HG03039 (cell line): Measurements from ENCODE around the gene CUBN.
"Not testable (repeated sequence)": the region's sequence is repeated elsewhere in the genome, so short reads cannot be mapped to it uniquely, and the experiment has no call there.

ENCODE experiments used
- ATAC-seq: cut with Tn5 transposase; IDR thresholded peaks from one replicate; pipeline ENCODE4 v1.9.1; 2021; ENCODE audit warnings: mild to moderate bottlenecking, moderate library complexity; ENCODE audit not compliant: unreplicated experiment

CUBN gene

DNA sequence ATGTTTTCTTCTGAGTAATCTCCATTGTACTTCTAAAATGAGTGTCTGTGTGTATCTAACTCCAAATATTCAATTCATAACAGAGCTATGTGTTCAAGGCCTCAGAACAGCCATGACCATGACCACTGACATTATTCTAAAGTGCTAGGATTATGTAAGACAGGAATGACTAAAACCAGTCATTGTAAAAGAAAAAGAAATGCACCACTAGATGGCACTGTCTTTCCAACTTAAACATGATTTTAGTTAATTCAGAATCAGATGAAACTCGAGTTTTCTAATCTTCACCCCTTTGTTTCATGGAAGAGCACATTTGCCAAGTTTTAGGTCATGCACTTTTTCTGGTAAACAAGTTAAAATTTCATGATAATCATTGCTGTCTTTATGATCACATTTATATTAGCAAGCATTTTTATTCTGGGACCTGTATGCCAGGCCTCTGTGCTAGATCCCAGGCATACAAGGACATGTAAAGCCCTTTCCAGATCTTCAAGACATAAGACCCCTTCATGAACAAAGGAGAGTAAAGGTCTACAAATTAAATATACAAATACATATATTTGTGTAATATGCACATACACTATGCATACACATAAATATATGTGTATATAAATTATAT is 286.2 kb downstream of the CUBN start:
- ATAC-seq, result no peak

DNA sequence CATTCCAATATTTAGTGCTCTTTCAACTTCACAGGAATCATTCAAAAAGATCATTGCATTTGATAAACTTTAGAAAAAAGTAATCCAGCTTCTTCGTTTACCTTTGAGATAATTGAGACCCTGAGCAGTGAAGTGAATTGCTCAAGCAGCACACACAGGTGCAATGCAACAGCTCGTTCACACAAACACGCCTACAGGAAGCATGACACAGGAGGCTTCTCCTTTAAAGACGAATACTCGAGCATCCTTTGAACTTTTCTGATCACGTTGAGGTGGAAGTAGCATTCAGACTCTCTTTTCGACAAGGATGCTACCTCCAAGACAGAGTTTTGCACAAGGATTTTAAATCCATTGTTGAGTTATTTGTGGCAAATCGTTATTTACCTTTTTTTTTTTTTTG is 294.4 kb downstream of the CUBN start:
- ATAC-seq, result no peak

DNA sequence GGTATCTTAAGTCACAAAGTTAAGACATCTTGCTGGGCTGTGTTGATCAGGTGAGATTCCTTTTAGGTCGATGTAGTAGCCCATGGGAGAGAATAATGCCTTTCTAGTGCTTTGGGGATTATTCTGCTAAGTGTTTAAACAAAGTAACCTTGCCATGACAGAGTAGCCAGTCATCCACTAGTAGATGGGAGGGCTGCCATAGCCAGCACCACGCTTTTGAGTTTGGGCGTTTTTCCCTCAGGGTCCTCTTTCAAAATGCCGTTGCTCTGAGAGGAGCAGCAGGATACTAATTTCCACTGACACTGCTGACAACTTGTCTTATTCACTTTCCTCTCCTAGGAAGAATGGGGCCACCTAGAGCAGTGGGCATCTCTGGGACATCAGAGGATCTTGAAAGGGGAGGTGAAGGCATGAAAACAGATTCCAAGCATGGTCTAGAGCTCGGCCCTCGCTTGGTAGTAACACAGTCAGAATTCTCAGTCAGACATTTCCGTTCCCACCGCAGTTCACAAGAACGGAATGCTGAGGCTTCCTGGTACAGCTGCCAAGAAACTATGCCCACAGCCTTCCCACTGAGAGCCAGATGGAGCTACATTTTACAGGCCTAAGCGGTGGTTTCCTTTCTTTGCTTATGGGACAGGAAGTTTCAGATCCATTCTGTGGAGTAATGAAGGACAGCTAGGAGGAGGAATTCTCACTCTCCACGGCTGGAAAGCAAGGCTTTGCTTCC is 297.1 kb downstream of the CUBN start:
- no peak for ATAC-seq

GRCh38 chr10:16828701-16829175 is 300.9 kb downstream of the CUBN start:
- no peak for ATAC-seq

GRCh38 chr10:16828114-16828568 is 301.5 kb downstream of the CUBN start:
- peak; percentile 81 for ATAC-seq

- not testable (repeated sequence) for ATAC-seq
Measured at GRCh38 chr10:16827474-16827873, 302.1 kb downstream of the CUBN start.

GRCh38 chr10:16822726-16823360 is 306.8 kb downstream of the CUBN start:
- no peak for ATAC-seq

GRCh38 chr10:16822027-16822426 is 307.6 kb downstream of the CUBN start:
- ATAC-seq, result no peak

DNA sequence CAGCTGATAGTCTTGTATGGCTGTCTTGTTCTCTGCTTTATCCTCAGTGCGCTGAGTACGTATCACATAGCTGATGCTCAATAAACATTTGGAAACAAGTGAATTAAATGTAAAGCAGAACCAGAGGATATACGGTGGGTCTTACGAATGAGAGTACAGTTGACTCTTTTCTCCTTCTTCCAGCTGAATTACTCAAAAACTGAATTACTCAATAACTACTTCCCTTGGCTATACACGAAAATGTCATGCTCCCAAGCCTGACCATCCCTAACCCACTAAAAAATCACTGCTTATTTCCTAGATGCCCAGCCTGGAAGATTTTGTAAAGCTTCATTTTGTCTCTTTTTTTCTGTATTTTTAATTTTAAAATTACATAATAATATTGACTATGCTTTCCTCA is 309.2 kb downstream of the CUBN start:
- no peak for ATAC-seq

- ATAC-seq, result no peak
Measured at GRCh38 chr10:16820018-16820417, 309.6 kb downstream of the CUBN start.

DNA sequence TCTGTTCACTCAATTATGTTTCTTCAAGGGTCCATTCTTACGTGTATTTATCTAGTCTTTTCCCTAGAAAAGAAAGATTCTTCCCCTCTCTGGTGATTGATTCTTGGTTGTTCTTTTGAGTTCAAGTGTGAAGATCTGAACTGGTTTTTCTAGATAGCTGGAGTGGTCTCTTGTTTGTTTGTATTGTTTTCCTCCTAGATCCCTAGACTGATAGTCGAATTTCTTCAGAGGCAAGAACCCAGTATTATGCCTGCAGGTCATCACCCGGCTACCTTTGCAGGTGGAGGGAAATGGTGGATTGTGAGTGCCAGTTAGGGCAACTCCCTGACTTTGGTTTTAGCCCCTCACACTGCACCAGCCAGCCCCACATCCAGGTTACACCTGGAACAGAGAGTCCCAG is 310.2 kb downstream of the CUBN start:
- ATAC-seq, result no peak

GRCh38 chr10:16819026-16819425 is 310.6 kb downstream of the CUBN start:
- ATAC-seq, result no peak

- peak; percentile 99 for ATAC-seq
Measured at GRCh38 chr10:16817125-16818019, 312.2 kb downstream of the CUBN start, which contains the start of gene RSU1. Gene RSU1, minus strand, starts transcription at chr10:16817424. Its CDS starts 343 bp downstream, at chr10:16817081.

GRCh38 chr10:16816830-16817124 is 312.8 kb downstream of the CUBN start:
- ATAC-seq, result no peak

DNA sequence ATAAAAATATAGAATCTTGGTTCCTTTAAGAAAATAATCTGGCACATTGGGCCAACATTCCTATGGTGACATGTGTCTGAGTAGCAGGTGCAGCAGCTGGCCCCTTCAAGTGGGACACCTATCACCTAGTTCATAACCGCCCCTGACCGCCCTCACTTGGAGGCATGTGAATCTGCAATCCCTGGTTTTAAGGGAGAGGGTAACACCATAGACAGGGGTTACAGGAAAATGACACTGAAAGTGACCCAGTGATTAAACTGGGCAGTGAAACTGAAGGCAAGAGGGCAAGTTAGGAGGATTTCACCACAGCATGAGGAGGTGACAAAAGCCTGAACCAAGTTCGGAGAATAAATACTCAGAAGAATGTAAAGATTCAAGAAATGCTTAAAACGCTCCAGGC is 313.4 kb downstream of the CUBN start:
- no peak for ATAC-seq

- no peak for ATAC-seq
Measured at GRCh38 chr10:16814012-16814411, 315.6 kb downstream of the CUBN start.

GRCh38 chr10:16812676-16813075 is 316.9 kb downstream of the CUBN start:
- no peak for ATAC-seq

DNA sequence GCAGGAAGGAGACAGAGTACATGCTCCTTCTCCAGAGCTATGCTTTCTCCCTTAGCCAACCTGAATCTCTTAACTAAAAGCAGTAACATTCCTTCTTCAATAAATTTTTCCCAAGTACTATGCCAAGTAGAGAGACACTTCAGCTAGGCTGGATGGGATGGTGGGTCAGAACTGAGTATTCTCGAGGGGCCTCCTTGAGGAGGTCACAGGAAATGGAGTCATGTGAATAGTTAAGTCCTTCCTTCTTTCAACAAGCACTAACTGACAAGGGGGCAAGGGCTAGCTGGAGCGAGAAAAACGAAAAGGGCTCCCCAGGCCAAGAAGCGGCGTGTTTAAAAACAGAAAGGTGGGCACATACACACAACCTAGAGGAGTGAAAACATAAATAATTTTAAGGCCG is 317.8 kb downstream of the CUBN start:
- ATAC-seq, result no peak

DNA sequence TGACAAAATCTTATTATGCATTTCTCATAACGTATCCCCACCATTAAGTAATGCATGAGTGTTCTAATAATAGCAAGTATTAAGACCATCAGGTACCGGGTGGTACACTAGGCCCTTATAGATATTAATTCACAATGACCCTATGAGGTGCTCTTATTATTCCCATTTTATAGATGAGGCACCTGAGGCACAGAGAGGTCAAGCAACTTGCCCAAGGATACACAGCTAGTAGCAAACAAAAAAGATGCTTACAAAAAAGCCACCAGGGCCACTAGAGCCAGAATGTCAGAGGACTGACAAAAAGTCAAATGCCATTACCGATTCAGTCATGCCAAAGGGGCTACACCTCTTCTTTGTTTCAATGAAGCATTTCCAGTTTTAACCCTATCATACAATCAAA is 318.3 kb downstream of the CUBN start:
- no peak for ATAC-seq

DNA sequence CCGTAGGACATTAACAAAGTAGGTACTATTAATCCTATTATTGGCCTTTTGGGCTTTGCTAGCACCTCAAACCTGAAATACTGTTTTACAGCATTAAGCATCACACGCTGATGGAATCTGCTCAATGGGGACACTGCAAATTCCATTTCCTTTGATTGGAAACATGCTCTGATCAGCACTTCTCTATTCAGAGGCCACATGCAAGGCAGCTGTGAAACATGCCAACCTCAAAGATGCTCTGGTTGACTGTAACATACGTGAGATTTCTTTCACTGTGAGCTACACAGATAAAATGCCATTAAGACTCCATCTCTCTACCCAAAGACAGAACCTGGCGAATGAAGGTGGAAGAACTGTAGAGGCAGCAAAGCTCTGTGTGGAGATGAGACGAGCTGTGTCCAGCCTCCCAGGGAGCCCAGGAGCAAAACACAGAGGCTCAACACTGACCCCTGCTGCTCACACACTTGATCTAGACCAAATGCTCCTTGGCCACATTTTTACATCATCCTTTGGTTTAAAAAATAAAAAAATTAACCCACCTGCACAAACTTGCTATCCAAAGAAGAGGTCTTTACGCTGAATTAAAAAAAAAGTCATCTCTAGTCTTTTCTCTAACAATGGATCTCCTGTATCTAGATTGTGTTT is 320.4 kb downstream of the CUBN start:
- ATAC-seq, result peak; percentile 73

DNA sequence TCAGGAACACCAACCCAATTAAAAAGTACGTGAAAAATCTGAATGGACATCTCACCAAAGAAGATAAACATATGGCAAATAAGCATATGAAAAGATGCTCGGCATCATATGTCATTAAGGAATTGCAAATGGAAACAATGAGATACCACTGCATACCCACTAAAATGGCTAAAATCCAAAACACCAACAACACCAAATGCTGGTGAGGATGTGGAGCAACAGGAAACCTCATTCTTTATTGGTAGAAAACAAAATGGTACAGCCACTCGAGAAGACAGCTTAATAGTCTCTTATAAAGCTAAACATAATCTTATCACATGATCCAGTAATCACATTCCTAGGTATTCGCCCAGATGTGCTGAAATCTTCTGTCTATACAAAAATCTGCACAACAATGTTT is 325.5 kb downstream of the CUBN start:
- ATAC-seq, result no peak
